Measurements from ENCODE around the gene PTCH1.

DNA sequence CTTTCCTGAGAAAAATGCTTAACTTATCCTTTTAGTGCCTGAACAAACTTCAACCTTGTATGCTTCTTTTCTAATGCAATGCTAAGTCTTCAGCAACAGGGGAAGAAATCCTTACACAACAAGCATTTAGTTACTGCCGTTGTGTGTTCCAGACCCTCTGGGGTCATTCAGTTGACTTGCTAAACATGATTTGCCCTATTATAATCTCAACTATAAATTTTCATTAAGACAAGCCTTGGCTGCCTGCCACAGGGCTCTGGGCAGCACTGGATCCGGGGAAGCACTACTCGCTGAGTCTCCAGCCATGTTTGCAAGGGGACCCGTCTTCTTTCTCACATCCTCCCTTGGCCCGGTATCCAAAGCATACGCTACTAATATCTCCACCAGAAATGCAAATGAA, 58.1 kb downstream of the PTCH1 start:
- TF ChIP-seq POLR2AphosphoS5 (IDR thresholded peaks at IDR 0.05; ENCODE audit: low read depth) = no peak
- TF ChIP-seq, protein P1, sequence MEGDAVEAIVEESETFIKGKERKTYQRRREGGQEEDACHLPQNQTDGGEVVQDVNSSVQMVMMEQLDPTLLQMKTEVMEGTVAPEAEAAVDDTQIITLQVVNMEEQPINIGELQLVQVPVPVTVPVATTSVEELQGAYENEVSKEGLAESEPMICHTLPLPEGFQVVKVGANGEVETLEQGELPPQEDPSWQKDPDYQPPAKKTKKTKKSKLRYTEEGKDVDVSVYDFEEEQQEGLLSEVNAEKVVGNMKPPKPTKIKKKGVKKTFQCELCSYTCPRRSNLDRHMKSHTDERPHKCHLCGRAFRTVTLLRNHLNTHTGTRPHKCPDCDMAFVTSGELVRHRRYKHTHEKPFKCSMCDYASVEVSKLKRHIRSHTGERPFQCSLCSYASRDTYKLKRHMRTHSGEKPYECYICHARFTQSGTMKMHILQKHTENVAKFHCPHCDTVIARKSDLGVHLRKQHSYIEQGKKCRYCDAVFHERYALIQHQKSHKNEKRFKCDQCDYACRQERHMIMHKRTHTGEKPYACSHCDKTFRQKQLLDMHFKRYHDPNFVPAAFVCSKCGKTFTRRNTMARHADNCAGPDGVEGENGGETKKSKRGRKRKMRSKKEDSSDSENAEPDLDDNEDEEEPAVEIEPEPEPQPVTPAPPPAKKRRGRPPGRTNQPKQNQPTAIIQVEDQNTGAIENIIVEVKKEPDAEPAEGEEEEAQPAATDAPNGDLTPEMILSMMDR (conservative IDR thresholded peaks at IDR 0.05; ENCODE audit: low read depth in 2 of 2) = no peak
- TF ChIP-seq EZH2 (IDR thresholded peaks at IDR 0.05; ENCODE audit: low read depth, unreplicated experiment) = no peak

Data from GM23338 (cell line).